Embryonic facial prominence (tissue), 1 donor: Measurements from ENCODE around the gene PDC.

ENCODE experiments used
- DNase-seq: peaks from one replicate; pipeline ENCODE4 v3.0.0-alpha.2; 2016; ENCODE audit errors: extremely low spot score

Gene PDC

DNA sequence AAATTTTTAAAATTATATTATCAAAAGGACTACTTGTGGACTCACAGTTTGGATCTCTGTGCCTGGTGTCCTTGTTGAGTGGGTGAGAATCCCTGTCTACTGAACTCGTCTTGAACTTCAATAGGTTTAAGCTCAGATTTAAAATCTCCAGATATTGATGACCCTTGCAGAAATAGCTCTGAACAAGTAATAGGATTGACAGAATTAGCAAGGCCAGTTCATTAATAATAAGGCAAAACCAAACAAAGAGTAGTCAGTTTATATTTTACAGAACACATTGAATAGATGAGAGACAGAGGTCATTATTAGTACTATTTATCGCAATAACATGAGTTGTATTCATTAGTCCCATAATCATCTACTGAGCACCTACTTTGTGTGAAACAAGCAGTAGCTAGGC is at the start of gene PDC:
Gene PDC, minus strand, starts transcription at position 101 of the 400 bp plus-strand sequence. CDS start 11,655 bp downstream, outside the sequence.
- no peak for DNase-seq

GRCh38 chr1:186503190-186503589 is 42.3 kb upstream of the PDC start:
- no peak for DNase-seq

- peak; percentile 13 for DNase-seq
These were observed 41.2 kb upstream of the PDC start for GRCh38 chr1:186502087-186502486.

- no peak for DNase-seq
These were observed 39.9 kb upstream of the PDC start for GRCh38 chr1:186500804-186501203.

- no peak for DNase-seq
These were observed 38.7 kb upstream of the PDC start for GRCh38 chr1:186499571-186499970.

- DNase-seq = no peak
These were observed 37.9 kb upstream of the PDC start for GRCh38 chr1:186498695-186499389.

- DNase-seq = no peak
These were observed 37.2 kb upstream of the PDC start for GRCh38 chr1:186498071-186498470.

- DNase-seq = no peak
These were observed 36.7 kb upstream of the PDC start for GRCh38 chr1:186497651-186498050.

GRCh38 chr1:186496171-186496851 is 35.4 kb upstream of the PDC start:
- DNase-seq = no peak

- no peak for DNase-seq
These were observed 33.9 kb upstream of the PDC start for GRCh38 chr1:186494832-186495271.

GRCh38 chr1:186492531-186493291 is 31.8 kb upstream of the PDC start:
- no peak for DNase-seq

- DNase-seq = no peak
These were observed 30.4 kb upstream of the PDC start for GRCh38 chr1:186491336-186491735.

GRCh38 chr1:186487163-186487562 is 26.2 kb upstream of the PDC start:
- DNase-seq = no peak

DNA sequence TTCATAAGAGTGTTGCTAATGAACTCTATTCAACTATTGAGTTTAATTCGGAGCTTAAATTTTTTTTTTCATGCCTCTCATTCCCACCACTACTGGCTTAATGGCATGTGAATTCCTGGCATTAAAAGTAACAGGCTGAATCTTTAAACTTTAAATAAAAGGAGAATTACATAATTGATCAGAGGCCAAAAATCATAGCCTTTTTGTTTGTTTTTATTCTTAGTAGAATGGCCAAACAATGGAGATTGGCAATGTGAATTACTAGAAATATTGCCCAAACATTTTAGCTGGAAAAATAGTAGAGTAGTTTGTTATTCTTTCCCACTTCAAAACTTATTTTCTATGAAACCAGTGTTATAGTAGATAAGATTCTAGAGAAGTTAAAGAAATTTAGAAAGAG is 25.1 kb upstream of the PDC start:
- DNase-seq = no peak

- DNase-seq = no peak
These were observed 22.6 kb upstream of the PDC start for GRCh38 chr1:186483561-186483960.

GRCh38 chr1:186482661-186483255 is 21.8 kb upstream of the PDC start:
- DNase-seq = peak; percentile 71

DNA sequence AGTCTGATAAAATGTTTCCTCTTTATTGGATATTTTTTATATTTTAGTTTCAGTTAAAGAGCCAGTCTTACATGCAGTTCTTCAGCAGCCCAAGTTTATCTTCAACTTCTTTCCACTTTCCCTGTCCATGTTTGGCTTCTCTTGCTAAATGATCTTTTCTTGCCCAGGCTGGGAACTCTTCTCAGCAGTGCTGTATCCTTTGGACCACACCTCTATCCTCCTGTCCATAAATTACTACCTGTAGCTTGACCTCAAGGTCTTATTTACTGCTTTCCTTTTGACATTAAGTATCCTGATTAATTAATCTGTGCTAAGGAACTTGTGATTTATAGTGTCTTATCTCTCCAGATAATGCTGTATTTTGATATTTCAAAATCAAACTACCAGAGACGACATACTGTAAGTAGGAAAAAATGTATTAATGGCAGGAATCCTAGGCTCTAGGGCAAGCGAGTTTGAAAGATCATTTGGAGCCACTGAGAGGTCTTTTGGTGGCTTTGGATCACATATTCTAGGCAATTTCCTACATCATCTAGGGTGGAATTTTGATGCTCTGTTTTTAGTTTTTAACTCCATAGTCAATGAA is 20.5 kb upstream of the PDC start:
- DNase-seq = no peak

- no peak for DNase-seq
These were observed 18.2 kb upstream of the PDC start for GRCh38 chr1:186479162-186479561.

- no peak for DNase-seq
These were observed 15.5 kb upstream of the PDC start for GRCh38 chr1:186476264-186477040.

GRCh38 chr1:186474208-186474607 is 13.3 kb upstream of the PDC start:
- DNase-seq = no peak

DNA sequence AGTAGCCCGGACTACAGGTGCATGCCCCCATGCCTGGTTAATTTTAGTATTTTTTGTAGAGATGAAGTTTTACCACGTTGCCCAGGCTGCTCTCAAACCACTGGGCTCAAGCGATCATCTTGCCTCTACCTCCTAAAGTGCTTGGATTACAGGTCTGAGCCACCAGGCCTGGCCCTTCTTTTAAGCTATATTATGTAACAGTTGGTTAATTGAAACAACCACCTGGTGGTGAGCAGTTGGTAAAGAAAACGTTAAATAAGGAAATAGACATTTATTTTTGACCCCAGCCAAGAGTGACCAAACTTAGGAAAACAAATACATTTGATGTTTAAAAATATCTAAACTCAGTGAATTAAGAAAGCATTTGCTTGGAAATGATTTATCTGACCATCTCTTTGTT is 12.1 kb upstream of the PDC start:
- no peak for DNase-seq
